Ovary (tissue), 3 donors: Measurements from ENCODE around the gene TACR2.

Experiments used
- EP300 ChIP-seq: sonication (generic); formaldehyde crosslinking; IDR thresholded peaks from one replicate; pipeline ENCODE4 v1.6.1; 2017; ENCODE audit warnings: antibody characterized with exemption
- POLR2A ChIP-seq: fragments of 450-650 bp; IDR thresholded peaks from one replicate; pipeline ENCODE4 v1.6.1; 2017; ENCODE audit warnings: antibody characterized with exemption, mild to moderate bottlenecking, moderate library complexity
- TF ChIP-seq, protein P1 (sequence below), 3 donors: fragments of 450-650 bp in 2 of 3; fragments of 200-600 bp in 1 of 3; IDR thresholded peaks; one replicate each; pipeline versions ENCODE4 v1.5.1 to v1.8.0; 2016 to 2022; ENCODE audit warnings: antibody characterized with exemption in 3 of 3, mild to moderate bottlenecking in 1 of 3
- donor health status: DM: no; HTN: no; CAD: no.

DNA sequence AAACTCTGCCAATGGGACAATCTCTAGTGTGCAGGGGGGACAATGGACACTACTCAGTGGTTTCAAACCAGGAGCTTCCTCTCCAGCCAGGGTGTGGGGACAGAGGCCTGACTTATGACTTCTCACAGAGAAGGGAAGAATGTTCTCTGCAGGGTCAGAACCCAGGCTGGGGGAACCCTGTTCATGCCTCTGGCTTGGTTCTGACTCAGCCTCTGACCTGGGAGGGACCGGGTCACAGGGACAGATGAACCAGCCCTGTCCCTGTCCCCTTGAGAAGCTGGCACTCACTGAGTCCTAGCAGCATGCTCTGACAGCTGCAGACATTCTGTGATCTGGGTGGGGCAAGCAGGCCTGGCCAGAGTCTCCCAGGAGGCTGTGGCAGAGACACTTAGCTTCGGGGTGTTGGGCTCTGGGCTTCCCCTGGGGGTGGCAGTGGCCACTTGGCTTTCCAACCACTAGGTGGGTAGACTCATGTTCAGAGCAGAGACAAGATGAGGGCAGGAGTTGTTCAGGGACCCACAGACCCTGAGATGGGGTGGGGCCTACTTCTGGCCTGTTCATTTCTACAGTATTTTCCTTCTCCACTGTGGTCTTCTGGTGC, 48.2 kb upstream of the TACR2 start:
- TF ChIP-seq, protein P1, sequence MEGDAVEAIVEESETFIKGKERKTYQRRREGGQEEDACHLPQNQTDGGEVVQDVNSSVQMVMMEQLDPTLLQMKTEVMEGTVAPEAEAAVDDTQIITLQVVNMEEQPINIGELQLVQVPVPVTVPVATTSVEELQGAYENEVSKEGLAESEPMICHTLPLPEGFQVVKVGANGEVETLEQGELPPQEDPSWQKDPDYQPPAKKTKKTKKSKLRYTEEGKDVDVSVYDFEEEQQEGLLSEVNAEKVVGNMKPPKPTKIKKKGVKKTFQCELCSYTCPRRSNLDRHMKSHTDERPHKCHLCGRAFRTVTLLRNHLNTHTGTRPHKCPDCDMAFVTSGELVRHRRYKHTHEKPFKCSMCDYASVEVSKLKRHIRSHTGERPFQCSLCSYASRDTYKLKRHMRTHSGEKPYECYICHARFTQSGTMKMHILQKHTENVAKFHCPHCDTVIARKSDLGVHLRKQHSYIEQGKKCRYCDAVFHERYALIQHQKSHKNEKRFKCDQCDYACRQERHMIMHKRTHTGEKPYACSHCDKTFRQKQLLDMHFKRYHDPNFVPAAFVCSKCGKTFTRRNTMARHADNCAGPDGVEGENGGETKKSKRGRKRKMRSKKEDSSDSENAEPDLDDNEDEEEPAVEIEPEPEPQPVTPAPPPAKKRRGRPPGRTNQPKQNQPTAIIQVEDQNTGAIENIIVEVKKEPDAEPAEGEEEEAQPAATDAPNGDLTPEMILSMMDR (IDR thresholded peaks at IDR 0.05): no peak
- TF ChIP-seq POLR2A: no peak
- no peak for TF ChIP-seq EP300
